Measurements from ENCODE around the gene E2F6. TPM values are rescaled to one million over a fixed set of nuclear protein-coding genes. Genes with fewer than 3 reads are reported as not detected.

Gene E2F6
- total and polyA plus RNA-seq, 10 of the 15 experiments (the other 5 are each of a cell fraction or from before 2014, with no cell fraction given), result 4.2 to 15.5 (median 11.3) TPM

- peak; percentile 90 for TF ChIP-seq TCF3 (IDR thresholded peaks at IDR 0.05; ENCODE audit: borderline replicate concordance, insufficient read depth, low read depth, low read length)
- no peak for TF ChIP-seq POLR2AphosphoS5 (IDR thresholded peaks at IDR 0.05; ENCODE audit: low read length)
- peak; percentile 51; the same call in 1 of the 2 replicates for TF ChIP-seq MXI1 (IDR thresholded peaks at IDR 0.05; ENCODE audit: low read depth, low read length)
- TF ChIP-seq HDAC2 (IDR thresholded peaks at IDR 0.05), result no peak
- TF ChIP-seq ETV6 (conservative IDR thresholded peaks at IDR 0.05 in 1 of 2, IDR thresholded peaks at IDR 0.05 in 1 of 2; ENCODE audit: borderline replicate concordance in 1 of 2, low read depth in 1 of 2), result peak in 1 of 2 experiments; percentile 54; a peak in 1 of 4 replicates
- peak; percentile 81 for TF ChIP-seq GATAD2B (conservative IDR thresholded peaks at IDR 0.05; ENCODE audit: low read depth)
- TF ChIP-seq IRF4 (IDR thresholded peaks at IDR 0.05; ENCODE audit: low read depth, low read length), result peak; percentile 96
- peak; percentile 83 for TF ChIP-seq NFIC (IDR thresholded peaks at IDR 0.05; ENCODE audit: low read depth, low read length)
- peak; percentile 41 for TF ChIP-seq PBX3 (IDR thresholded peaks at IDR 0.05; ENCODE audit: insufficient replicate concordance, low read depth, low read length)
- peak; percentile 29; the same call in 1 of the 2 replicates for TF ChIP-seq RELB (IDR thresholded peaks at IDR 0.05; ENCODE audit: low read depth)
- no peak for TF ChIP-seq NFXL1 (IDR thresholded peaks at IDR 0.05; ENCODE audit: borderline replicate concordance)
- peak; percentile 85 for TF ChIP-seq RUNX3 (IDR thresholded peaks at IDR 0.05; ENCODE audit: low read length)
- TF ChIP-seq HDAC6 (IDR thresholded peaks at IDR 0.05; ENCODE audit: unreplicated experiment), result no peak
These were observed 32.6 kb upstream of the E2F6 start (continued) for GRCh38 chr2:11498543-11499034.
